ENCODE data around the gene NCK1.
"Not testable (repeated sequence)": the region's sequence is repeated elsewhere in the genome, so short reads cannot be mapped to it uniquely, and the experiment has no call there.

Gene NCK1

GRCh38 chr3:136973352-136973751 is 111.3 kb downstream of the NCK1 start:
- FAIRE-seq (no peak), DNase-seq (ENCODE audit: extremely low spot score, insufficient read length, low read depth) (no peak)

GRCh38 chr3:136974670-136975069 is 112.7 kb downstream of the NCK1 start:
- FAIRE-seq (no peak), DNase-seq (ENCODE audit: extremely low spot score, insufficient read length, low read depth) (no peak)

GRCh38 chr3:136979204-136979603 is 117.2 kb downstream of the NCK1 start:
- no peak for DNase-seq (ENCODE audit: extremely low spot score, insufficient read length, low read depth)
- no peak for FAIRE-seq

GRCh38 chr3:136979684-136980083 is 117.7 kb downstream of the NCK1 start:
- FAIRE-seq (no peak), DNase-seq (ENCODE audit: extremely low spot score, insufficient read length, low read depth) (no peak)

- FAIRE-seq: no peak
- DNase-seq (ENCODE audit: extremely low spot score, insufficient read length, low read depth): no peak
Observed at GRCh38 chr3:136982033-136982432, 120.0 kb downstream of the NCK1 start.

GRCh38 chr3:136982520-136983138 is 120.6 kb downstream of the NCK1 start:
- no peak for DNase-seq (ENCODE audit: extremely low spot score, insufficient read length, low read depth)
- FAIRE-seq: no peak

- DNase-seq (ENCODE audit: extremely low spot score, insufficient read length, low read depth): no peak
- no peak for FAIRE-seq
Observed at GRCh38 chr3:136984837-136985236, 122.8 kb downstream of the NCK1 start.

GRCh38 chr3:136987398-136987980 is 125.5 kb downstream of the NCK1 start:
- DNase-seq (ENCODE audit: extremely low spot score, insufficient read length, low read depth); FAIRE-seq: not testable (repeated sequence)

- DNase-seq (ENCODE audit: extremely low spot score, insufficient read length, low read depth) (no peak), FAIRE-seq (no peak)
Observed at GRCh38 chr3:136988651-136989050, 126.6 kb downstream of the NCK1 start.

- FAIRE-seq: no peak
Observed at GRCh38 chr3:136989781-136990524, 127.9 kb downstream of the NCK1 start.

GRCh38 chr3:136990826-136991225 is 128.8 kb downstream of the NCK1 start:
- FAIRE-seq (no peak), DNase-seq (ENCODE audit: extremely low spot score, insufficient read length, low read depth) (no peak)

More at GRCh38 chr3:136989781-136990524, 127.9 kb downstream of the NCK1 start:
- DNase-seq (ENCODE audit: extremely low spot score, insufficient read length, low read depth): no peak

GRCh38 chr3:136992115-136992514 is 130.1 kb downstream of the NCK1 start:
- no peak for FAIRE-seq

GRCh38 chr3:136994772-136995516 is 132.9 kb downstream of the NCK1 start:
- no peak for FAIRE-seq

More at GRCh38 chr3:136992115-136992514, 130.1 kb downstream of the NCK1 start:
- DNase-seq (ENCODE audit: extremely low spot score, insufficient read length, low read depth): no peak

GRCh38 chr3:136995652-136996051 is 133.6 kb downstream of the NCK1 start:
- DNase-seq (ENCODE audit: extremely low spot score, insufficient read length, low read depth) (no peak), FAIRE-seq (no peak)

More at GRCh38 chr3:136994772-136995516, 132.9 kb downstream of the NCK1 start:
- DNase-seq (ENCODE audit: extremely low spot score, insufficient read length, low read depth): no peak
